Natural killer cell (primary cell): ENCODE measurements around the gene ARHGAP6. TPM values are rescaled to one million over a fixed set of nuclear protein-coding genes. Genes with fewer than 3 reads are reported as not detected.
A peak's percentile ranks its signal among the peaks of the same experiment; 100 is the strongest.

Experiments used
- ATAC-seq, 3 donors: fragments of 150-1000 bp in 2 of 3; fragments of 200-7000 bp in 1 of 3; cut with Tn5 transposase; 1 replicate in 1 of 3; 2 replicates in 2 of 3; pipeline ENCODE4 v1.10.0; 2021; ENCODE audit warnings: mild to moderate bottlenecking in 2 of 3, moderate library complexity in 2 of 3
- DNase-seq, 2 donors: peaks; one replicate each; pipeline versions ENCODE4 v3.0.0 to v3.0.0-alpha.2; 2013 to 2021; ENCODE audit warnings: mixed read lengths in 1 of 2
- H3K27ac ChIP-seq: one replicate; pipeline ENCODE4 v1.5.1; 2013; ENCODE audit warnings: mild to moderate bottlenecking, low read length
- H3K27me3 ChIP-seq: one replicate; pipeline ENCODE4 v1.6.1; 2013; ENCODE audit warnings: low read length; ENCODE audit not compliant: control insufficient read depth, insufficient read depth
- H3K36me3 ChIP-seq: one replicate; pipeline ENCODE4 v1.6.1; 2013; ENCODE audit warnings: low read length; ENCODE audit not compliant: control insufficient read depth, insufficient read depth
- H3K4me1 ChIP-seq: one replicate; pipeline ENCODE4 v1.6.1; 2013; ENCODE audit warnings: low read length; ENCODE audit not compliant: control insufficient read depth, insufficient read depth
- H3K4me3 ChIP-seq: one replicate; pipeline ENCODE4 v1.5.1; 2013; ENCODE audit warnings: low read length
- H3K9me3 ChIP-seq: one replicate; pipeline ENCODE4 v1.6.1; 2013; ENCODE audit warnings: low read length; ENCODE audit not compliant: control insufficient read depth, insufficient read depth
- H3K27ac Mint-ChIP-seq, 2 donors: one replicate each; pipeline ENCODE4 v1.8.0; 2022; ENCODE audit warnings: mild to moderate bottlenecking in 2 of 2, mixed read lengths in 2 of 2, moderate library complexity in 1 of 2
- H3K27me3 Mint-ChIP-seq, 2 donors: one replicate each; pipeline ENCODE4 v1.8.0; 2022; ENCODE audit warnings: low read depth in 2 of 2, mixed read lengths in 2 of 2
- H3K36me3 Mint-ChIP-seq: one replicate; pipeline ENCODE4 v1.8.0; 2022; ENCODE audit warnings: mixed read lengths
- H3K4me1 Mint-ChIP-seq, 2 donors: one replicate each; pipeline ENCODE4 v1.8.0; 2022; ENCODE audit warnings: mixed read lengths in 2 of 2
- H3K4me3 Mint-ChIP-seq: one replicate; pipeline ENCODE4 v1.8.0; 2022; ENCODE audit warnings: mild to moderate bottlenecking, moderate library complexity, mixed read lengths
- H3K9me3 Mint-ChIP-seq, 2 donors: one replicate each; pipeline ENCODE4 v1.8.0; 2022; ENCODE audit warnings: mixed read lengths in 2 of 2
- WGBS: methylation state at CpG from one replicate; pipeline ENCODE4 v1.1.7; 2013; ENCODE audit warnings: missing lambda C conversion rate; ENCODE audit not compliant: insufficient coverage; 5-methylcytosine and 5-hydroxymethylcytosine counted together
- intact Hi-C: fragments of 100-400 bp; cut with micrococcal nuclease; formaldehyde crosslinking; loops from one replicate; pipeline ENCODE4 v1.14.2; 2022
- total RNA-seq, 4 donors: library from RNA; stranded (reverse); fragments of 120-200 nt in 1 of 4; gene quantifications; one replicate each; pipeline versions ENCODE4 v1.2.3 to v1.2.4, GENCODE V29; 2013 to 2022
- TF ChIP-seq, protein P1 (sequence below): fragments of 200-600 bp; IDR thresholded peaks from one replicate; pipeline ENCODE4 v1.8.0; 2022; ENCODE audit warnings: antibody characterized with exemption

The ARHGAP6 gene
- total RNA-seq, 3 donors from 2014 or later (not counting 1 experiment from before 2014, with no cell fraction given): 0.32 to 1.9 (median 1.8) TPM

DNA sequence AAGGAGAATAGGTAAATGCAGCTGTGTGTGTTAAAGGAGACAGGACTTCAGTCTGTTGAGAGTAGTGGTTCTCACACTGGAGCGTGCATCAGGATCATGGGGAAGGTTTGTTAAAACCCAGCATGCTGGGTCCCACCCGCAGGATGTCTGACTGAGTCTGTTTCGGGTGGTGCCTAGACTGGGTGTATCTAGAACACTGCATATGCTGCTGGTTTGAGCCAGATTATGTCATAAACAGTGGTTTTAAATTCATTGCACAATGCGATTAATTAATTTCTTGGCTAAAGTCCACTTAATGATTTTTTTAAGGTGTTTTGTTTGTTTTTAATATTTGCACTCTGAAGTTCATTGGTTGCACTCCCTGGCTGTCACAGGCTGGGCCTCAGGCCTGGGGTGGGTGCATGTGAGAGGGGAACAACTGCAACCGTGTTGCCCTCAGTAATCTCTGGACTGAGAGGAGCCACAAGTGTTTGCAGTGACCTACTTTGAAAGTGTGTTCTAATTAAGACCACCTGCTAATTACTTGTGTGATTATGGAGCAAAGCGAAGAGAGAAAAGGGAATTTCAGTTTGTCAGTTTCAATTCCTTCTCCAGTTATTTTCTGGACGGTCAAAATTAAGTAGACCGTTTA, 546.3 kb downstream of the ARHGAP6 start:
- ATAC-seq (no peak), DNase-seq (no peak)
- no peaks in the 10 kb centered on the region for H3K36me3 Mint-ChIP-seq
- H3K36me3 ChIP-seq: peaks cover 53% of the 10 kb centered on the region
- H3K27ac ChIP-seq: no peak overlapping the region
- no peaks in the 10 kb centered on the region for H3K27me3 ChIP-seq
- TF ChIP-seq, protein P1, sequence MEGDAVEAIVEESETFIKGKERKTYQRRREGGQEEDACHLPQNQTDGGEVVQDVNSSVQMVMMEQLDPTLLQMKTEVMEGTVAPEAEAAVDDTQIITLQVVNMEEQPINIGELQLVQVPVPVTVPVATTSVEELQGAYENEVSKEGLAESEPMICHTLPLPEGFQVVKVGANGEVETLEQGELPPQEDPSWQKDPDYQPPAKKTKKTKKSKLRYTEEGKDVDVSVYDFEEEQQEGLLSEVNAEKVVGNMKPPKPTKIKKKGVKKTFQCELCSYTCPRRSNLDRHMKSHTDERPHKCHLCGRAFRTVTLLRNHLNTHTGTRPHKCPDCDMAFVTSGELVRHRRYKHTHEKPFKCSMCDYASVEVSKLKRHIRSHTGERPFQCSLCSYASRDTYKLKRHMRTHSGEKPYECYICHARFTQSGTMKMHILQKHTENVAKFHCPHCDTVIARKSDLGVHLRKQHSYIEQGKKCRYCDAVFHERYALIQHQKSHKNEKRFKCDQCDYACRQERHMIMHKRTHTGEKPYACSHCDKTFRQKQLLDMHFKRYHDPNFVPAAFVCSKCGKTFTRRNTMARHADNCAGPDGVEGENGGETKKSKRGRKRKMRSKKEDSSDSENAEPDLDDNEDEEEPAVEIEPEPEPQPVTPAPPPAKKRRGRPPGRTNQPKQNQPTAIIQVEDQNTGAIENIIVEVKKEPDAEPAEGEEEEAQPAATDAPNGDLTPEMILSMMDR: no peak
- no peaks in the 10 kb centered on the region for H3K9me3 ChIP-seq
- no peak overlapping the region for H3K27ac Mint-ChIP-seq
- H3K4me3 Mint-ChIP-seq: no peak overlapping the region
- no peaks in the 10 kb centered on the region for H3K4me1 Mint-ChIP-seq
- H3K27me3 Mint-ChIP-seq: no peaks in the 10 kb centered on the region
- H3K9me3 Mint-ChIP-seq: no peaks in the 10 kb centered on the region
- H3K4me1 ChIP-seq: no peaks in the 10 kb centered on the region
- intact Hi-C loops: no loop called here
- WGBS: 87% methylated on average over 5 of the region's 8 CpGs
- H3K4me3 ChIP-seq: no peak overlapping the region

DNA sequence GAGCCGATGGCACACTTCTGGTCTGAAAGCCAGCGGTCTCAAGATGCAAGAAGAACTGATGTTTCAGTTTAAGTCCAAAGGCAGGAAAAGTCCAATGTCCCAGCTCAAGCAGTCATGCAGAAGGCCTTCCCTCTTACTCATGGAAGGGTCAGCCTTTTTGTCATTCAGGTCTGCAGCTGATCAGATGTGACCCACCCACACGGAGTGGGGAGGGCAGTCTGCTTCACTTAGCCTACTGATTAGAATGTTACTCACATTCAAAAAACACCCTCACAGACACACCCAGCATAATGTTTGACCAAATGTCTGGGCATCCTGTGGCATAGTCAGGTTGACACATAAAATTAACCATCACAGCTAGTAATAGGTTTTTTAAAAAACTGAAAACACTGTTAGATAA, 548.0 kb downstream of the ARHGAP6 start:
- no peaks in the 10 kb centered on the region for H3K36me3 Mint-ChIP-seq
- intact Hi-C loops: no loop called here

GRCh38 chrX:11113731-11114130, 552.0 kb downstream of the ARHGAP6 start:
- Mint-ChIP-seq H3K36me3 (no peaks in the 10 kb centered on the region), H3K9me3 (no peaks in the 10 kb centered on the region), H3K27me3 (no peaks in the 10 kb centered on the region), H3K27ac (peak overlapping the region; percentile 17 to 97), H3K4me3 (no peak overlapping the region), H3K4me1 (peaks cover 5 to 23% of the 10 kb centered on the region in 2 donors)
- Histone ChIP-seq H3K27ac (no peak overlapping the region), H3K36me3 (peaks cover 37% of the 10 kb centered on the region), H3K9me3 (no peaks in the 10 kb centered on the region), H3K4me1 (peaks cover 14% of the 10 kb centered on the region), H3K4me3 (no peak overlapping the region), H3K27me3 (no peaks in the 10 kb centered on the region)
- DNase-seq (no peak), ATAC-seq (no peak)
- TF ChIP-seq, protein P1: no peak
- intact Hi-C loops: no loop called here

More for the DNA sequence above, 548.0 kb downstream of the ARHGAP6 start:
- Histone ChIP-seq H3K27ac (no peak overlapping the region), H3K9me3 (no peaks in the 10 kb centered on the region), H3K4me3 (no peak overlapping the region), H3K36me3 (peaks cover 55% of the 10 kb centered on the region), H3K27me3 (no peaks in the 10 kb centered on the region), H3K4me1 (peaks cover under 1% of the 10 kb centered on the region)
- Mint-ChIP-seq H3K4me1 (peaks cover 5 to 10% of the 10 kb centered on the region in 2 donors), H3K4me3 (no peak overlapping the region), H3K27me3 (no peaks in the 10 kb centered on the region), H3K27ac (no peak overlapping the region), H3K9me3 (no peaks in the 10 kb centered on the region)
- ATAC-seq (no peak), DNase-seq (no peak)
- 100% methylated on average over 3 of the region's 3 CpGs for WGBS
- TF ChIP-seq, protein P1: no peak

GRCh38 chrX:11111947-11112346, 553.8 kb downstream of the ARHGAP6 start:
- H3K9me3 Mint-ChIP-seq: no peaks in the 10 kb centered on the region

More at GRCh38 chrX:11111947-11112346, 553.8 kb downstream of the ARHGAP6 start:
- peaks cover 14% of the 10 kb centered on the region for H3K4me1 ChIP-seq
- Mint-ChIP-seq H3K27ac (peak overlapping the region; percentile 84 to 97), H3K4me3 (peak overlapping the region; percentile 89), H3K4me1 (peaks cover 5 to 23% of the 10 kb centered on the region in 2 donors), H3K27me3 (no peaks in the 10 kb centered on the region), H3K36me3 (no peaks in the 10 kb centered on the region)
- peaks cover 20% of the 10 kb centered on the region for H3K36me3 ChIP-seq
- ATAC-seq (no peak), DNase-seq (no peak)
- peak overlapping the region; percentile 66 for H3K4me3 ChIP-seq
- 34% methylated on average over 7 of the region's 9 CpGs for WGBS
- TF ChIP-seq, protein P1: no peak
- H3K27me3 ChIP-seq: no peaks in the 10 kb centered on the region
- intact Hi-C loops: loop anchor here (1.0 kb wide), 1 partner anchor 647 kb away; no protein-coding TSS in a partner anchor
- no peaks in the 10 kb centered on the region for H3K9me3 ChIP-seq
- H3K27ac ChIP-seq: peak overlapping the region; percentile 94
